Neural crest cell (in vitro differentiated cells): ENCODE data around the gene ZDHHC8. TPM values are rescaled to one million over a fixed set of nuclear protein-coding genes. Genes with fewer than 3 reads are reported as not detected.

Source experiments
- DNase-seq: peaks from one replicate; pipeline ENCODE4 v3.0.0; 2021; ENCODE audit warnings: low read depth, mixed read lengths, low spot score
- H3K27ac Mint-ChIP-seq: one replicate; pipeline ENCODE4 v1.8.0; 2021; ENCODE audit warnings: mild to moderate bottlenecking, mixed read lengths; ENCODE audit not compliant: unreplicated experiment
- H3K27me3 Mint-ChIP-seq: 2 replicates; pipeline ENCODE4 v1.8.0; 2021; ENCODE audit warnings: low read depth, mild to moderate bottlenecking, mixed read lengths
- H3K36me3 Mint-ChIP-seq: 2 replicates; pipeline ENCODE4 v1.8.0; 2021; ENCODE audit warnings: low read depth, mild to moderate bottlenecking, mixed read lengths
- H3K4me1 Mint-ChIP-seq: 2 replicates; pipeline ENCODE4 v1.8.0; 2021; ENCODE audit warnings: mixed read lengths
- H3K4me3 Mint-ChIP-seq: one replicate; pipeline ENCODE4 v1.8.0; 2021; ENCODE audit warnings: mild to moderate bottlenecking, mixed read lengths
- H3K9me3 Mint-ChIP-seq: 2 replicates; pipeline ENCODE4 v1.8.0; 2021; ENCODE audit warnings: mixed read lengths
- CTCF ChIP-seq: fragments of 200-600 bp; sonication (generic); conservative IDR thresholded peaks from 2 replicates; pipeline ENCODE4 v1.5.0; 2021; ENCODE audit warnings: antibody characterized with exemption, mild to moderate bottlenecking
- total RNA-seq: library from RNA; stranded (reverse); gene quantifications from 2 replicates; pipeline ENCODE4 v1.2.1, GENCODE V29; 2021

ZDHHC8 gene
- total RNA-seq, 1 donor from 2014 or later, result 98.9 TPM

GRCh38 chr22:20107471-20107901 lies 24.1 kb upstream of the ZDHHC8 start:
- peak overlapping the region; percentile 72 for H3K4me3 Mint-ChIP-seq
- no peaks in the 10 kb centered on the region for H3K9me3 Mint-ChIP-seq
- peaks cover 12% of the 10 kb centered on the region for H3K36me3 Mint-ChIP-seq
- no peak for TF ChIP-seq CTCF
- no peak for DNase-seq
- H3K27ac Mint-ChIP-seq, result peak overlapping the region; percentile 81
- peaks cover 9% of the 10 kb centered on the region for H3K27me3 Mint-ChIP-seq
- peaks cover 7% of the 10 kb centered on the region for H3K4me1 Mint-ChIP-seq

- Mint-ChIP-seq H3K4me1 (peaks cover 7% of the 10 kb centered on the region), H3K27me3 (peaks cover 9% of the 10 kb centered on the region), H3K36me3 (peaks cover 12% of the 10 kb centered on the region), H3K4me3 (peak overlapping the region; percentile 72), H3K27ac (peak overlapping the region; percentile 81), H3K9me3 (no peaks in the 10 kb centered on the region)
- TF ChIP-seq CTCF, result no peak
- DNase-seq, result no peak
These were observed 23.4 kb upstream of the ZDHHC8 start for GRCh38 chr22:20107951-20108756.

GRCh38 chr22:20108757-20109230 lies 22.8 kb upstream of the ZDHHC8 start:
- DNase-seq, result no peak
- Mint-ChIP-seq H3K36me3 (peaks cover 9% of the 10 kb centered on the region), H3K4me1 (peaks cover 7% of the 10 kb centered on the region), H3K27ac (no peak overlapping the region), H3K9me3 (no peaks in the 10 kb centered on the region), H3K27me3 (peaks cover 9% of the 10 kb centered on the region), H3K4me3 (peak overlapping the region; percentile 14)
- no peak for TF ChIP-seq CTCF

- H3K27ac Mint-ChIP-seq, result no peak overlapping the region
- peaks cover 13% of the 10 kb centered on the region for H3K27me3 Mint-ChIP-seq
- DNase-seq, result no peak
- H3K36me3 Mint-ChIP-seq, result peaks cover 9% of the 10 kb centered on the region
- H3K4me3 Mint-ChIP-seq, result peak overlapping the region; percentile 80
- no peak for TF ChIP-seq CTCF
- no peaks in the 10 kb centered on the region for H3K9me3 Mint-ChIP-seq
- H3K4me1 Mint-ChIP-seq, result peaks cover 7% of the 10 kb centered on the region
These were observed 21.9 kb upstream of the ZDHHC8 start for GRCh38 chr22:20109411-20110358.

- peak overlapping the region; percentile 80 for H3K4me3 Mint-ChIP-seq
- H3K9me3 Mint-ChIP-seq, result no peaks in the 10 kb centered on the region
- H3K36me3 Mint-ChIP-seq, result peaks cover 9% of the 10 kb centered on the region
- no peak for DNase-seq
- H3K27me3 Mint-ChIP-seq, result peaks cover 13% of the 10 kb centered on the region
- H3K27ac Mint-ChIP-seq, result no peak overlapping the region
- no peak for TF ChIP-seq CTCF
- peaks cover 11% of the 10 kb centered on the region for H3K4me1 Mint-ChIP-seq
These were observed 21.1 kb upstream of the ZDHHC8 start for GRCh38 chr22:20110359-20110985.
